Coronary artery (tissue), 2 donors: Measurements from ENCODE around the gene TLDC2.

Experiments used
- DNase-seq: peaks from one replicate; pipeline ENCODE4 v3.0.0-alpha.2; 2017; ENCODE audit warnings: low spot score
- H3K27ac ChIP-seq, 2 donors: fragments of 200-600 bp; sonication (generic); one replicate each; pipeline ENCODE4 v1.5.1; 2016 to 2019
- H3K4me3 ChIP-seq: fragments of 200-600 bp; sonication (generic); 2 replicates; pipeline ENCODE4 v1.5.1; 2016; ENCODE audit warnings: mild to moderate bottlenecking, moderate library complexity
- CTCF ChIP-seq: fragments of 200-600 bp; sonication (generic); IDR thresholded peaks from one replicate; pipeline ENCODE4 v1.5.1; 2019; ENCODE audit warnings: antibody characterized with exemption

The TLDC2 gene

GRCh38 chr20:36851490-36851889 is 24.4 kb upstream of the TLDC2 start:
- DNase-seq, result no peak
- Histone ChIP-seq H3K4me3 (peak overlapping the region; percentile 56), H3K27ac (peak overlapping the region; percentile 94 to 97)
- no peak for TF ChIP-seq CTCF

DNA sequence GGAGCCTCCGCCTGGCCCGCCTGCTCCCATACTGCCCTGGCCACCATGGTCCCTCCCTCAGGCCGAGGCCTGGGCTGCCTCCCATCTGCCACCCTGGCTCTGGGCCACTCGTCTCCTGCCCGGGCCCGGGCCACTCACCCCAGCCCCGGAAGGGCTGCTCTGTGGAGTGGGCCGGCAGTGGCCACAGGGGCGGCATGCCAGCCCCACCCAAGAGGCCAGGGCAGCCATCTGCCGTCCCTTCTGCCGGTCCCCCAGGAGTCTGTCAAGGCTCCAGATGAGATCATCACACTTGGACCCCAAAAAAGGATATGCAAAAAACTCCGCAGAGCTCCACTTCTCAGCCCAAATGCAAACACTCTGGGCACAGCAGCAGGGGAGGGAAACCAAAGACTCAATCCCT is 23.8 kb upstream of the TLDC2 start:
- no peak for DNase-seq
- TF ChIP-seq CTCF, result no peak
- Histone ChIP-seq H3K4me3 (peak overlapping the region; percentile 56), H3K27ac (peak overlapping the region; percentile 94 to 97)

DNA sequence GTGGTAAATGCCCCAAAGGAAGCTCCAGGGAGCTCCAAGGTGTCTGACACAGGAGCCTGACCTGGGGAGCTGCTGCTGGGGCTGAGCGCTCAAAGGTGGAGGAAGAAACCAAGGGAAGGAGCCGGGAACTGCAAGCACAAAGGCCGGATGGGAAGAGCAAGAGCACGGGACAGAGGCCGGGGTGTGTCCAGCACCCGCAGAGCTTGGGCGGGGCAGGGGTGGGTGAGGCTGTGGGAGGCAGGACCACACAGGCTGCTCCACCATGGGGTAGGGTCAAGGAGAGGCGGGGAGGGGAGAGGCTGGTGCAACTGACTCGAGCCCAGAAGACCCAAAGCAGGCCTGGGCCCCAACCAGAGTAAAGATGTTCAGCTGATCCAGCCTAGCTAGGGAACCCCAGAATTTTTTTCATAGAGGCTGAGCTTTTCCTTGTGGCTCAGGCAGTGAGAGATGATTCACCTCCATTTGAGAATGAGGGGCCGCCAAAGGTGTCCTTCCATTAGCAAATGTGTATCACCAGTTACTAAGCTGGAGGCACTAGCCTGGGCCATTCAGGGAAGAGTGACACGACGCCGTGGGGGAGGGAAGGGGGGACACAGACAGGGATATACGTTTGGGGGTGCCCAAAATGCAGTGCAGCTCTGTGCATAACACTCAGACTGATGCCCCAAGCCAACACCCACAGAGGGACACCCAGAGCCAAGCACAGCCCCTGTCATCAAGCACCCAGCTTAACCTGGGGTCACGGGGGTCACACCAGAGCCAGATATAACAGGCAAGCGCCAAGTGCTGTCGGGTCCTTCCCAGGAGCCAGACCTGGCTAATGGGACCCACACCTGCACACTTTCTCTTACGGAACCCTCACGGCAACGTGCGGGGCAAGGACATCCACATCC is 21.3 kb upstream of the TLDC2 start:
- no peak for DNase-seq
- peak overlapping the region; percentile 56 to 94 for H3K27ac ChIP-seq

DNA sequence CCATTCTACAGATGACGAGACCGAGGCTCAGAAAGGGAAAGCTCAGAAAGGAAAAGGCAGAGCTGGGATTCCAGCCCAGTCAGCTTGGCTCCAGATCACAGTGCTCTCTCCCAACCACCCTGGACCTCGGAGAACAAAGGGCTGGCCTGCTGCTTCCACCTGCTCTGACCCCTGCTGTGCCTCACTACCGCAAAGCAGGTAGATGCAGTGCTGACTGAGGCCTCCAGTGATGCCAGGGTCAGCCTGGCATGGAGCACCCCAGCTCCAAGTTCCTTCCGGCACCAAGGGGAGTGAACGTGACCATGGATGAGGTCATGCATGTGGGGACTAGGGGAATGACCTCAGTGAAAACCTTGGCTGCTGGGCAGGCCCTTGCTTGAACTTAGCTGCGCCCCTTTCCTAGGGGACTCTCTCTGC is 20.7 kb upstream of the TLDC2 start:
- peak overlapping the region; percentile 56 to 94 for H3K27ac ChIP-seq
- DNase-seq, result no peak
- no peak for TF ChIP-seq CTCF
- peak overlapping the region; percentile 14 for H3K4me3 ChIP-seq

More for the DNA sequence above, 21.3 kb upstream of the TLDC2 start:
- TF ChIP-seq CTCF, result no peak
- H3K4me3 ChIP-seq, result no peak overlapping the region

GRCh38 chr20:36856195-36856594 is 19.7 kb upstream of the TLDC2 start:
- Histone ChIP-seq H3K27ac (peak overlapping the region; percentile 56 to 94), H3K4me3 (peak overlapping the region; percentile 14)
- no peak for DNase-seq
- no peak for TF ChIP-seq CTCF

DNA sequence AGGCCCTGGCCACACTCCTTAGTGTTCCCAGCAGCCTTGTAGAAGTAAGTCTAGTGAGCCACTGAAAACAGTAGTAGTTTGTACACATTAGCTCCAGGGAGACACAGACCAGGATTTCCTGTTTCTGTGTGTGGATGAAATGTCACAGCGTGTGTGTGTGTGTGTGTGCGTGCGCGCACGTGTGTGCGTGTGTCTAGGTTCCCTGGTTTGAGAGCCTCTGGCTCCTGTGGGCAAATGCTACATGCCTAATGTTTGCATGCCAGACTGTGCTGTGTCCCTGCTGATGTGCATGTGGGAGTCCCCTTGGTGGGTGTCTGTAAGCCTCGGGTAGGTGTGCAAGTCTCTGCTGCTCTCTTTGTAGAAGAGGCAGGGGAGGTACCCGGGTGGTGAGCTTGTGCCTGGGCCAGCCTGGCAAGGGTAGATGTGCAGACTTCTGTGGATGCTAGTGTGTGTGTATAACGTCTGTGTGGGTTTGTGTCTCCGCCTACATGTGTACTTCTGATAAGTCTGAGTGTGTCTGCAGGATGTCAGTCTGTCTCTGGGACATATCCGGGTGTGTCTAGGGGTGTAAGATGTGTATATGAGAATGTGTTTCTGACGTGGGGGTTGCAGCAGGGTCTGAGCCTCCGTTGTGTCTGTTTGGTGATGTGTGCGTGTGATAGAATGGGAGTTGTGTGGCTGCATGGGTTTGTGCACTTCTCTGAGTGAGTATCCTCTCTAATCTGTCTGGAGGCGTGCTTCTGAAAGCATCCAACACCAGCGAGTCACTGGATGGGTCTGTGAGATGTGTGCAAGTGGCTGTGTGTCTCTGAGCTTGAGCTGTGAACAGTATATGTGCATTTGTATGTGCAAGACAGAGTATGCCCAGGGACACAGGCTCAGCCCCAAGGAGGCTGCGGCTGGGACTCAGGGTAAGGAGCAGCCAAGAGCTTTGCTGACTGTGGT is 19.0 kb upstream of the TLDC2 start:
- no peak for TF ChIP-seq CTCF
- Histone ChIP-seq H3K27ac (peak overlapping the region; percentile 56 to 94), H3K4me3 (peak overlapping the region; percentile 14)
- DNase-seq, result no peak
